ENCODE data around the gene IVD. TPM values are rescaled to one million over a fixed set of nuclear protein-coding genes. Genes with fewer than 3 reads are reported as not detected.

IVD gene
- total and polyA plus RNA-seq, 2 of the 8 experiments (the other 6 are each of a cell fraction or from before 2014, with no cell fraction given): 55.2 to 78.8 TPM

DNA sequence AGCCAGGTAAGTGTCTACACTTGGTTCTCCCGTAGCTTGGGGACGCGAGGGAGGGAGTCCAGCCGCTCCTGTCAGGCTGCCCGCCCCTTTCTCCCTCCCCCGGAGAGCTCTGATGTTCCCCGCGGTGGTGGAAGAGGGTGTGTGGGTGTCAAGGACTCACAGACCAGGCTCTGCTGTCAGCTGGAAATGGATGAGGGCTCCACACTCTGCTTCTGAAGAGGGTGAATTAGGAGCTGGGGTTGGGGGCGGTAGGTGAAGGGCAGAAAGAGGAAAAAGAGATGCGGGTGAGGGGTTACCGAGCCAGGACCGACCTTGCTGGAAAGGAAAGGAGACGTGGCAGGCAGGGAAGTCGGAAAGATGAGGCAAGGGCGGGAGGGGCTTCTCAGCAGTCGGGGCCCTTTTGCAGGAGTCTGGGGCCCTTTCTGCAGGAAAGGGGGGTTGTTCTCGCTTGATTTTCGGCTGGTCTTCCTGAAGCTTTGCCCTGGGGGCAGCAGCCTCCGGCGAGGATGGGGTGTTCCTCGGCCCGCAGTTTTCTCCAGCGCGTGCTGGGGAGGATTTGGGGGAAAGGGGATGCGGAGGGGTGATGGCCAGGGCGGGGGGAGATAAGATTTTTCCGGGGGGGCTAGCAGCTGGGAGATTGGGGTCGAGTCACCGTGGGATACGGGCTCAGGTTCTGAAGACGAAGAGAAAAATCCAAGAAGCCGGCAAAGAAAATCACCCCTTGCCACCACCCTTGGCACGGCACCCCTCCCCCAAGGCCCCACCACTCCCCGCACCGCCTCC lies 34.6 kb downstream of the IVD start:
- Histone ChIP-seq H3K56ac (replicated peaks; ENCODE audit: insufficient read length, low read depth, low read length) (peak overlapping the region; percentile 83), H4K8ac (ENCODE audit: extremely low read depth, insufficient read depth, low read length) (peak overlapping the region; percentile 73; the same call in 1 of the 2 replicates), H3K18ac (ENCODE audit: extremely low read depth, low read length) (peak overlapping the region; percentile 93; the same call in 1 of the 2 replicates), H2BK12ac (ENCODE audit: low read depth, low read length) (peak overlapping the region; percentile 87; the same call in 1 of the 2 replicates), H2BK20ac (ENCODE audit: low read length) (peak overlapping the region; percentile 61; the same call in 1 of the 2 replicates), H2BK5ac (ENCODE audit: low read depth, low read length) (peak overlapping the region; percentile 93), H3K14ac (ENCODE audit: insufficient read length) (no peak overlapping the region), H2AFZ (ENCODE audit: low read length) (no peak overlapping the region), H4K20me1 (replicated peaks in 1 of 2; ENCODE audit: control insufficient read depth in 1 of 2, insufficient read depth in 2 of 2, low read length in 2 of 2) (peaks cover 23 to 27% of the 10 kb centered on the region in 2 experiments), H3K23me2 (ENCODE audit: low read depth, low read length) (peaks cover 26% of the 10 kb centered on the region), H3K79me1 (ENCODE audit: low read depth, low read length) (peaks cover 9% of the 10 kb centered on the region; the same call in 1 of the 2 replicates), H3K36me3 (ENCODE audit: control insufficient read depth in 2 of 4, insufficient read depth in 4 of 4, low read length in 3 of 4) (0 out of 8 replicates have a peak, but pooled peaks cover 0 to 2% (median 0%) of the 10 kb centered on the region in 4 experiments), H2BK120ac (replicated peaks; ENCODE audit: low read depth, low read length) (peak overlapping the region; percentile 40), H3K79me2 (ENCODE audit: control insufficient read depth in 1 of 2, insufficient read depth in 2 of 2, low read length in 2 of 2) (peaks cover 26 to 49% of the 10 kb centered on the region in 2 experiments), H3K27me3 (replicated peaks in 1 of 4; ENCODE audit: control insufficient read depth in 3 of 4, extremely low read depth in 1 of 4, insufficient read depth in 3 of 4, low read length in 3 of 4) (peaks cover 0 to 17% (median 6%) of the 10 kb centered on the region in 4 experiments; a peak in 5 of 7 replicates), H4K91ac (replicated peaks; ENCODE audit: insufficient read length, low read length) (peak overlapping the region; percentile 70), H3K4me2 (ENCODE audit: insufficient read depth in 1 of 2, low read depth in 2 of 2, low read length in 2 of 2) (peak overlapping the region; percentile 98 to 100), H3K4me1 (replicated peaks in 1 of 4; ENCODE audit: control insufficient read depth in 3 of 4, insufficient read depth in 4 of 4, low read length in 3 of 4) (peaks cover 24 to 51% (median 38%) of the 10 kb centered on the region in 4 experiments), H3K9me3 (ENCODE audit: insufficient read depth in 2 of 2, low read depth in 1 of 2, low read length in 1 of 2) (no peaks in the 10 kb centered on the region), H3K27ac (ENCODE audit: low read depth, low read length) (peak overlapping the region; percentile 75), H2AK5ac (ENCODE audit: low read depth, low read length) (peak overlapping the region; percentile 53; the same call in 1 of the 2 replicates), H3K4me3 (ENCODE audit: extremely low read depth in 1 of 4, insufficient read depth in 2 of 4, low read depth in 3 of 4, low read length in 4 of 4) (peak overlapping the region; percentile 73 to 97 (median 81)), H3K4ac (replicated peaks; ENCODE audit: insufficient read length, low read depth, low read length) (peak overlapping the region; percentile 69), H3K23ac (ENCODE audit: insufficient read length) (no peak overlapping the region), H2BK15ac (ENCODE audit: low read length) (peak overlapping the region; percentile 31; the same call in 1 of the 2 replicates), H4K5ac (ENCODE audit: insufficient read length, low read depth, low read length) (peak overlapping the region; percentile 68), H3K9ac (replicated peaks in 1 of 4; ENCODE audit: extremely low read depth in 1 of 4, low read depth in 3 of 4, low read length in 3 of 4) (peak overlapping the region in 3 of 4 experiments; percentile 69 to 77 (median 74); a peak in 6 of 7 replicates)
- peak in 1 of 2 experiments; percentile 71 for DNase-seq (ENCODE audit: low read depth in 1 of 2, low spot score in 2 of 2)
- ChIA-PET POLR2A (ENCODE audit: partially characterized antibody) (interaction anchor here (0.7 to 3.3 kb wide), 17 partner anchors 10 to 255 kb away, joined by 3 to 36 read pairs (median 4); partner anchors contain the start of genes CHST14, IVD, KNSTRN and PAK6), CTCF (ENCODE audit: partially characterized antibody) (interaction anchor here (0.6 to 1.3 kb wide), 9 partner anchors 10 to 132 kb away, joined by 3 to 6 read pairs (median 4); partner anchors contain the start of gene PLCB2)
- 1% methylated on average over 18 of the region's 35 CpGs; no CpG with 5 or more reads in 1 of the 2 experiments for WGBS, 2 experiments (ENCODE audit: extremely low coverage in 1 of 2, insufficient coverage in 1 of 2, insufficient read length in 1 of 2, insufficient replicate concordance in 2 of 2, low coverage in 1 of 2, low lambda C conversion rate in 2 of 2, missing lambda C conversion rate in 1 of 2)
- no peak for FAIRE-seq
- no peak for TF ChIP-seq JUND (IDR thresholded peaks at IDR 0.05; ENCODE audit: low read length)
- peak; percentile 29; the same call in 1 of the 2 replicates for TF ChIP-seq TAF1 (IDR thresholded peaks at IDR 0.05; ENCODE audit: low read depth, low read length)
- TF ChIP-seq GTF2F1 (IDR thresholded peaks at IDR 0.05; ENCODE audit: borderline replicate concordance, low read depth, low read length): no peak
- TF ChIP-seq TCF12 (IDR thresholded peaks at IDR 0.05; ENCODE audit: low read depth, low read length): no peak
- TF ChIP-seq CREB1 (IDR thresholded peaks at IDR 0.05): 0 out of 2 replicates have a peak, but pooled peaks have one; percentile 9
- no peak for TF ChIP-seq SP4 (IDR thresholded peaks at IDR 0.05; ENCODE audit: low read length)
- TF ChIP-seq KDM4A (IDR thresholded peaks at IDR 0.05; ENCODE audit: low read depth, low read length, severe bottlenecking): peak; percentile 52
- no peak for TF ChIP-seq ASH2L (IDR thresholded peaks at IDR 0.05; ENCODE audit: low read length)
- TF ChIP-seq RXRA (IDR thresholded peaks at IDR 0.05; ENCODE audit: insufficient read depth, low read depth, low read length): no peak
- peak; percentile 13; the same call in 1 of the 2 replicates for TF ChIP-seq PHF8 (conservative IDR thresholded peaks at IDR 0.05; ENCODE audit: low read depth, low read length)
- no peak for TF ChIP-seq CHD1 (IDR thresholded peaks at IDR 0.05; ENCODE audit: low read depth, low read length)
